H1 (cell line): ENCODE data around the gene TCAF1. TPM values are rescaled to one million over a fixed set of nuclear protein-coding genes. Genes with fewer than 3 reads are reported as not detected.
"Not testable (repeated sequence)": the region's sequence is repeated elsewhere in the genome, so short reads cannot be mapped to it uniquely, and the experiment has no call there.

Source experiments
- CTCF ChIA-PET: fragments of 300-600 bp; sonication (Branson Sonifier 250); formaldehyde crosslinking; loops from one replicate; lab custom pipeline; 2021; ENCODE audit not compliant: partially characterized antibody; lab: Charles Lee
- POLR2A ChIA-PET: fragments of 300-600 bp; sonication (Branson Sonifier 250); formaldehyde crosslinking; loops from one replicate; lab custom pipeline; 2021; ENCODE audit warnings: inconsistent platforms; ENCODE audit not compliant: partially characterized antibody; lab: Charles Lee
- DNase-seq, 2 experiments: peaks; one replicate each; pipeline versions ENCODE4 v3.0.0 to v3.0.0-alpha.2; 2010 to 2022; ENCODE audit warnings: low spot score in 2 of 2, low read depth in 1 of 2, mixed read lengths in 1 of 2
- FAIRE-seq: peaks from 2 replicates; lab custom pipeline; 2011; peaks lifted over from hg19 to GRCh38; lab: Jason Lieb, UNC
- H2AFZ ChIP-seq: 2 replicates; pipeline ENCODE4 v1.8.1; 2012; ENCODE audit warnings: low read length, inconsistent platforms
- H2AK5ac ChIP-seq: 2 replicates; pipeline ENCODE4 v1.6.1; 2013; ENCODE audit warnings: low read depth, low read length
- H2BK120ac ChIP-seq: replicated peaks from 2 replicates; pipeline ENCODE3; 2013; ENCODE audit warnings: low read depth, low read length, inconsistent platforms
- H2BK12ac ChIP-seq: 2 replicates; pipeline ENCODE4 v1.6.1; 2013; ENCODE audit warnings: low read depth, low read length
- H2BK15ac ChIP-seq: 2 replicates; pipeline ENCODE4 v1.6.1; 2013; ENCODE audit warnings: low read length
- H2BK20ac ChIP-seq: 2 replicates; pipeline ENCODE4 v1.6.1; 2013; ENCODE audit warnings: low read length
- H2BK5ac ChIP-seq: 2 replicates; pipeline ENCODE4 v1.6.1; 2013; ENCODE audit warnings: low read depth, low read length
- H3K14ac ChIP-seq: 2 replicates; pipeline ENCODE4 v1.6.1; 2013; ENCODE audit warnings: inconsistent platforms; ENCODE audit not compliant: insufficient read length
- H3K18ac ChIP-seq: 2 replicates; pipeline ENCODE4 v1.6.1; 2013; ENCODE audit warnings: low read length; ENCODE audit errors: extremely low read depth
- H3K23ac ChIP-seq: 2 replicates; pipeline ENCODE4 v1.6.1; 2013; ENCODE audit warnings: inconsistent platforms; ENCODE audit not compliant: insufficient read length
- H3K23me2 ChIP-seq: 2 replicates; pipeline ENCODE4 v1.6.1; 2013; ENCODE audit warnings: low read depth, low read length
- H3K27ac ChIP-seq: 2 replicates; pipeline ENCODE4 v1.6.1; 2011; ENCODE audit warnings: low read depth, low read length, inconsistent platforms
- H3K27me3 ChIP-seq, 4 experiments: replicated peaks in 1 of 4; 1 replicate in 1 of 4; 2 replicates in 3 of 4; pipeline versions ENCODE4 v1.6.1 to v1.8.1; 2011 to 2013; ENCODE audit warnings: low read length in 3 of 4, mild to moderate bottlenecking in 3 of 4, inconsistent platforms in 2 of 4, mixed read lengths in 2 of 4, moderate library complexity in 1 of 4; ENCODE audit not compliant: control insufficient read depth in 3 of 4, insufficient read depth in 3 of 4; ENCODE audit errors: extremely low read depth in 1 of 4
- H3K36me3 ChIP-seq, 4 experiments: 2 replicates each; pipeline versions ENCODE4 v1.6.1 to v1.8.1; 2011 to 2013; ENCODE audit warnings: mild to moderate bottlenecking in 4 of 4, low read length in 3 of 4, moderate library complexity in 2 of 4, control low read depth in 1 of 4, inconsistent platforms in 1 of 4; ENCODE audit not compliant: insufficient read depth in 4 of 4, control insufficient read depth in 2 of 4
- H3K4ac ChIP-seq: replicated peaks from 2 replicates; pipeline ENCODE3; 2013; ENCODE audit warnings: low read length, low read depth, mixed read lengths, inconsistent platforms; ENCODE audit not compliant: insufficient read length
- H3K4me1 ChIP-seq, 4 experiments: replicated peaks in 1 of 4; 1 replicate in 1 of 4; 2 replicates in 3 of 4; pipeline versions ENCODE4 v1.6.1 to v1.8.1; 2011 to 2013; ENCODE audit warnings: low read length in 3 of 4, inconsistent platforms in 2 of 4, mixed read lengths in 1 of 4; ENCODE audit not compliant: insufficient read depth in 4 of 4, control insufficient read depth in 3 of 4
- H3K4me2 ChIP-seq, 2 experiments: 2 replicates each; pipeline versions ENCODE4 v1.6.1 to v1.8.1; 2011 to 2013; ENCODE audit warnings: low read depth in 2 of 2, low read length in 2 of 2, control low read depth in 1 of 2, inconsistent platforms in 1 of 2, mild to moderate bottlenecking in 1 of 2; ENCODE audit not compliant: insufficient read depth in 1 of 2
- H3K4me3 ChIP-seq, 4 experiments: fragments of 200-600, 300-600 bp in 1 of 4; sonication (generic), shearing (Covaris generic), sonication (Bioruptor Twin) in 1 of 4; 2 replicates each; pipeline versions ENCODE4 v1.5.1 to v1.8.1; 2011 to 2016; ENCODE audit warnings: low read length in 4 of 4, low read depth in 3 of 4, control low read depth in 2 of 4, inconsistent platforms in 2 of 4, mild to moderate bottlenecking in 2 of 4, mixed read lengths in 1 of 4, moderate library complexity in 1 of 4; ENCODE audit not compliant: insufficient read depth in 2 of 4; ENCODE audit errors: extremely low read depth in 1 of 4
- H3K56ac ChIP-seq: replicated peaks from 2 replicates; pipeline ENCODE3; 2013; ENCODE audit warnings: low read depth, mild to moderate bottlenecking, mixed read lengths, low read length, inconsistent platforms; ENCODE audit not compliant: insufficient read length
- H3K79me1 ChIP-seq: 2 replicates; pipeline ENCODE4 v1.6.1; 2013; ENCODE audit warnings: low read depth, low read length, control low read depth
- H3K79me2 ChIP-seq, 2 experiments: 2 replicates each; pipeline versions ENCODE4 v1.6.1 to v1.8.1; 2012 to 2013; ENCODE audit warnings: low read length in 2 of 2, mild to moderate bottlenecking in 2 of 2, inconsistent platforms in 1 of 2; ENCODE audit not compliant: insufficient read depth in 2 of 2, control insufficient read depth in 1 of 2
- H3K9ac ChIP-seq, 4 experiments: replicated peaks in 1 of 4; 1 replicate in 1 of 4; 2 replicates in 3 of 4; pipeline versions ENCODE4 v1.6.1 to v1.8.1; 2011 to 2013; ENCODE audit warnings: low read depth in 3 of 4, low read length in 3 of 4, control low read depth in 2 of 4, mild to moderate bottlenecking in 2 of 4, moderate library complexity in 2 of 4, inconsistent platforms in 1 of 4; ENCODE audit errors: extremely low read depth in 1 of 4
- H3K9me3 ChIP-seq, 2 experiments: 2 replicates each; pipeline versions ENCODE4 v1.6.1 to v1.8.1; 2012 to 2013; ENCODE audit warnings: mild to moderate bottlenecking in 2 of 2, moderate library complexity in 2 of 2, control low read depth in 1 of 2, inconsistent platforms in 1 of 2, low read depth in 1 of 2, low read length in 1 of 2, mixed read lengths in 1 of 2; ENCODE audit not compliant: insufficient read depth in 2 of 2
- H4K20me1 ChIP-seq, 2 experiments: replicated peaks in 1 of 2; 2 replicates each; pipeline versions ENCODE3 to v1.8.1; 2011 to 2013; ENCODE audit warnings: inconsistent platforms in 2 of 2, low read length in 2 of 2, mild to moderate bottlenecking in 1 of 2; ENCODE audit not compliant: insufficient read depth in 2 of 2, control insufficient read depth in 1 of 2
- H4K5ac ChIP-seq: 2 replicates; pipeline ENCODE4 v1.6.1; 2013; ENCODE audit warnings: low read length, low read depth, mixed read lengths, inconsistent platforms; ENCODE audit not compliant: insufficient read length
- H4K8ac ChIP-seq: 2 replicates; pipeline ENCODE4 v1.8.0; 2013; ENCODE audit warnings: mild to moderate bottlenecking, moderate library complexity, low read length, inconsistent platforms; ENCODE audit not compliant: insufficient read depth; ENCODE audit errors: extremely low read depth
- H4K91ac ChIP-seq: replicated peaks from 2 replicates; pipeline ENCODE3; 2013; ENCODE audit warnings: low read length, mixed read lengths, inconsistent platforms; ENCODE audit not compliant: insufficient read length
- WGBS, 2 experiments: shearing (Covaris generic) in 1 of 2; methylation state at CpG; one replicate each; pipeline versions ENCODE4 v1.1.6 to v1.1.7; 2013 to 2015; ENCODE audit warnings: low lambda C conversion rate in 2 of 2, mixed read lengths in 2 of 2, inconsistent platforms in 1 of 2, low coverage in 1 of 2, missing lambda C conversion rate in 1 of 2; ENCODE audit not compliant: insufficient replicate concordance in 2 of 2, insufficient coverage in 1 of 2, insufficient read length in 1 of 2; ENCODE audit errors: extremely low coverage in 1 of 2, missing lambda C conversion rate in 1 of 2; 5-methylcytosine and 5-hydroxymethylcytosine counted together
- polyA plus RNA-seq, 7 experiments: library from polyadenylated mRNA; depleted of rRNA in 3 of 7; stranded (reverse) in 5 of 7; unstranded in 2 of 7; fragments of >200 nt in 5 of 7; fragments of 200-250 nt in 2 of 7; gene quantifications; 1 replicate in 5 of 7; 2 replicates in 1 of 7; 4 replicates in 1 of 7; pipeline versions ENCODE4 v1.2.1 to v1.2.3, GENCODE V29; 2011 to 2013; ENCODE audit warnings: missing spikeins in 2 of 7, mixed read lengths in 2 of 7
- total RNA-seq: library from RNA; stranded (reverse); fragmentation: NEBNext Ultra II Directional; extraction: Animal tissue kit (Norgen Biotek cat#: 25700); gene quantifications from 2 replicates; pipeline ENCODE4 v1.2.1, GENCODE V29; 2021

Gene TCAF1
- total and polyA plus RNA-seq, 2 of the 8 experiments (the other 6 are each of a cell fraction or from before 2014, with no cell fraction given): 9.6 to 28.0 TPM

DNA sequence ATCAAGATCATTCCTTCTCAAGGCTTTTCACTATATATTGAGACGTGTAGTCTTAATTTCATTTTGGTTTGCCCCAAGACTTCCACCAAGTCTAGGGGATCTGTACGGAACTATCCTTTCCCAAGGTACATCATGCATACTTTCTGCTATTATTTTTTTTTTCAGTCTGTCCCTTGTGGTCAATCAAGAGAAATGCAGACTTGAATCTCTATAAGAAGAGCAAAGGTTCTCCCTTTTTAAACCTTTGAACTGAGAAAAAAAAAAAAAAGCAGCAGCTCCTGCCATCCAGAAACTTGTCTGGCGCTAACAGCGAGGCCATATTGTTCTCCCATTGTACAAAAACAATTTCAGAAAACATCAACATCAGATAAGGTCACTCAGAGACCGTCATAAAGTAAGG lies 60.3 kb downstream of the TCAF1 start:
- CTCF ChIA-PET: not testable (repeated sequence)

GRCh38 chr7:143840062-143840461 lies 61.9 kb downstream of the TCAF1 start:
- H3K23ac ChIP-seq, FAIRE-seq, POLR2A ChIA-PET, H4K5ac ChIP-seq, H2AK5ac ChIP-seq, H2BK12ac ChIP-seq, H2BK20ac ChIP-seq, H3K14ac ChIP-seq, H3K56ac ChIP-seq, H3K9me3 ChIP-seq, DNase-seq, CTCF ChIA-PET, H4K8ac ChIP-seq, H3K23me2 ChIP-seq, H3K27me3 ChIP-seq, H2BK120ac ChIP-seq, H2BK15ac ChIP-seq, H3K18ac ChIP-seq, H4K91ac ChIP-seq, H3K27ac ChIP-seq, H2BK5ac ChIP-seq, H3K79me1 ChIP-seq, H4K20me1 ChIP-seq, H3K4me1 ChIP-seq, H3K9ac ChIP-seq, H3K4me2 ChIP-seq, H3K79me2 ChIP-seq, H3K4me3 ChIP-seq, H3K36me3 ChIP-seq, H3K4ac ChIP-seq, H2AFZ ChIP-seq: not testable (repeated sequence)
- WGBS, 2 experiments: no CpG with 5 or more reads among the region's 1 CpG

More for the DNA sequence above, 60.3 kb downstream of the TCAF1 start:
- H3K9me3 ChIP-seq, H3K18ac ChIP-seq, H3K4ac ChIP-seq, H3K27ac ChIP-seq, POLR2A ChIA-PET, H2BK20ac ChIP-seq, H3K4me1 ChIP-seq, H3K79me1 ChIP-seq, H2AK5ac ChIP-seq, H3K27me3 ChIP-seq, H2BK5ac ChIP-seq, H3K9ac ChIP-seq, FAIRE-seq, H2AFZ ChIP-seq, H3K36me3 ChIP-seq, DNase-seq, H4K5ac ChIP-seq, H4K20me1 ChIP-seq, H3K79me2 ChIP-seq, H3K4me2 ChIP-seq, H3K23me2 ChIP-seq, H3K56ac ChIP-seq, H2BK120ac ChIP-seq, H4K91ac ChIP-seq, H2BK12ac ChIP-seq, H3K4me3 ChIP-seq, H3K14ac ChIP-seq, H2BK15ac ChIP-seq, H3K23ac ChIP-seq, H4K8ac ChIP-seq: not testable (repeated sequence)
- WGBS, 2 experiments: no CpG with 5 or more reads among the region's 5 CpGs
